GM12892 (cell line): ENCODE data around the gene KCNG4.
"Not testable (repeated sequence)": the region's sequence is repeated elsewhere in the genome, so short reads cannot be mapped to it uniquely, and the experiment has no call there.

ENCODE experiments used
- DNase-seq: peaks from one replicate; pipeline ENCODE4 v3.0.0; 2011; ENCODE audit not compliant: insufficient read length
- FAIRE-seq: peaks from 2 replicates; lab custom pipeline; 2011; peaks lifted over from hg19 to GRCh38; lab: Jason Lieb, UNC
- POLR2A ChIP-seq: IDR thresholded peaks from 2 replicates; pipeline ENCODE4 v1.6.1; 2011; ENCODE audit warnings: low read depth, low read length, control low read depth
- POLR2AphosphoS5 ChIP-seq: IDR thresholded peaks from 2 replicates; pipeline ENCODE4 v1.6.1; 2011; ENCODE audit warnings: low read depth, low read length, control low read depth
- TAF1 ChIP-seq: IDR thresholded peaks from 2 replicates; pipeline ENCODE4 v1.6.1; 2011; ENCODE audit warnings: low read depth, mild to moderate bottlenecking, control low read depth, low read length, borderline replicate concordance

The KCNG4 gene

DNA sequence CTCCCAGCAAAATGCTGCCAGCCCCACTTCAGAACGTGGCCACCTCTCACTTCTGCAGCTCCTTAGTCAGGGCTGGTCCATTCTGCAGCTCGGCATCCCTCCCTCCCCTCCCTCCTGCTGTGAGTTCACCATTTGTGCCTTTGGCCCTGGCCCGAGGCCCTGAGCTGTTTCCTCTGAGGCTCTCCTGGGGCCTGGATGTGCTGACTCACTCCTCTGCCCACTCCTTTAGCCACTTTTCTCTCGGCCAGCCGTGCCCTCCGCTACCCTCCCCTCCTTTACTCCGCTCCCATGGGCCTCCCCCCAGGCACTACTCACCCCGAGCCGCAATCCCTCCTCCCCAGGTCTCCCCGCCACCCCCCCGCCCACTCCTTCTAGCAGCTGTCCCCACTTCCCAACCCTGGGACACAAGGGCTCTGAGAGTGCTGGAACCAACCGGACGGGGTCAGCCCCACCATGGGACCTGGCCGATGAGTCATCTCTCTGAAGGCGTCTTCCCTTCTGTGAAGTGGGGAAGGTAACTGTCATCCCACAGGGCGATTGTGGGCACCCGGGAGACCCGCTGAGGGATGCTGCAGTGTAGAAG, 11.5 kb downstream of the KCNG4 start:
- TF ChIP-seq POLR2AphosphoS5 = no peak
- TF ChIP-seq TAF1 = no peak
- TF ChIP-seq POLR2A = no peak
- FAIRE-seq (no peak), DNase-seq (no peak)

DNA sequence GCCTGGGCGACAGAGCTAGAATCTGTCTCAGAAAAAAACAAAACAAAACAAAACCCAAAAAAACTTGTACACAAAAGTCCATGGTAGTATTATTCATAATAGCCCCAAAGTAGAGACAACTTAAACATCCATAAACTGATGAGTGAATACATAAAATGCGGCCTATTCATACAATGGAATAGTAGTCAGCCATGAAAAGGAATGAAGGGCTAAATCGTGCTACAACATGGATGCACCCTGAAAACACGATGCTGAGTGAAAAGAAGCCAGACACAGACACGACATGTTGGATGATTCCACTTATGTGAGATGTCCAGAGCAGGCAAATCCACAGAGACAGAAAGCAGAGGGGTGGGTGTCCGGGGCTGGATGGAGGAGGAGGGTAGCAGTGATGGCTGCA, 12.3 kb downstream of the KCNG4 start:
- no peak for TF ChIP-seq POLR2A
- no peak for TF ChIP-seq POLR2AphosphoS5
- TF ChIP-seq TAF1 = no peak
- FAIRE-seq = no peak
- no peak for DNase-seq

GRCh38 chr16:84226026-84226425, 13.8 kb downstream of the KCNG4 start:
- DNase-seq (no peak), FAIRE-seq (no peak)

GRCh38 chr16:84225571-84225970, 14.2 kb downstream of the KCNG4 start:
- FAIRE-seq (no peak), DNase-seq (no peak)
- no peak for TF ChIP-seq POLR2A
- TF ChIP-seq TAF1 = no peak
- TF ChIP-seq POLR2AphosphoS5 = no peak

More at GRCh38 chr16:84226026-84226425, 13.8 kb downstream of the KCNG4 start:
- TF ChIP-seq POLR2AphosphoS5 (no peak), TAF1 (no peak), POLR2A (no peak)

GRCh38 chr16:84225126-84225525, 14.7 kb downstream of the KCNG4 start:
- no peak for FAIRE-seq
- DNase-seq = no peak
- TF ChIP-seq POLR2A (no peak), TAF1 (no peak), POLR2AphosphoS5 (no peak)

- no peak for TF ChIP-seq POLR2A
- TF ChIP-seq TAF1 = no peak
- TF ChIP-seq POLR2AphosphoS5 = no peak
- FAIRE-seq (no peak), DNase-seq (no peak)
Observed at GRCh38 chr16:84224554-84224953, 15.3 kb downstream of the KCNG4 start.

DNA sequence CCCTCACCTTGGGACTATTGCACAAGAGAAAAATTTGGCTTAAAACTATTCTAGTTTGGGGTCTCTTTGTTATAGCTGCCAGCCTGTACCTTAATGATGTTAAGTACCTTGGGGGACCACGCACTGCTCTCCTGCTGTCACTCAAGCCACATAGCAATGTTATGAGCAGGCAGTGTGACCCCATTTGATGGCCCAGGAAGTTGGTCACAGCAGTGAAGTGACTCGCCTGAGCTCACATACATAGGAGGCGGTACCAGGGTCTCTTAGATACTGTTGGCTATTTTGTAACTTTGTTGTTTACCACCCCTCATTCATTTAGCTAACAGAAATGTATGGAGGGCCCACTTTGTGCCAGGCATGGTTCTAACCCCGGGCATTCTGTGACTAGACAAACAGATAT, 16.4 kb downstream of the KCNG4 start:
- DNase-seq (no peak), FAIRE-seq (no peak)
- no peak for TF ChIP-seq POLR2A
- no peak for TF ChIP-seq TAF1
- TF ChIP-seq POLR2AphosphoS5 = no peak

GRCh38 chr16:84220851-84221250, 19.0 kb downstream of the KCNG4 start:
- no peak for DNase-seq
- no peak for TF ChIP-seq POLR2AphosphoS5
- TF ChIP-seq TAF1 = no peak
- no peak for TF ChIP-seq POLR2A
- FAIRE-seq = no peak

GRCh38 chr16:84218956-84219355, 20.9 kb downstream of the KCNG4 start:
- TF ChIP-seq TAF1 (no peak), POLR2A (no peak), POLR2AphosphoS5 (no peak)
- FAIRE-seq = no peak

GRCh38 chr16:84218176-84218823, 21.5 kb downstream of the KCNG4 start:
- DNase-seq (no peak), FAIRE-seq (no peak)
- TF ChIP-seq POLR2AphosphoS5 = no peak
- no peak for TF ChIP-seq TAF1
- no peak for TF ChIP-seq POLR2A

More at GRCh38 chr16:84218956-84219355, 20.9 kb downstream of the KCNG4 start:
- DNase-seq = no peak

DNA sequence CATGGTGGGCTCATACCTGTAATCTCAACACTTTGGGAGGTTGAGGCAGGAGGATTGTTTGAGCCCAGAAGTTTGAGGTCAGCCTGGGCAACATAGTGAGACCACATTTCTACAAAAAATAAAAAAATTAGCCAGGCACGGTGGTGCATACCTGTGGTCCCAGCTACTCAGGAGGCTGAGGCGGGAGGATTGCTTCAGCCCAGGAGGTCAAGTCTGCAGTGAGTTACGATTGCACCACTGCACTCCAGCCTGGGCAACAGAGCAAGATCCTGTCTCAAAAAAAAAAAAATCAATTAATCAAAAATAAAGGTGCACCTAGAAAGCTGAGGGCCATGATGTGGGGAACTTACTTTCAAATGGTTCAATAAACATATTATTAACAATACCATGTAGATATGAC, 23.7 kb downstream of the KCNG4 start:
- not testable (repeated sequence) for FAIRE-seq

GRCh38 chr16:84215531-84215930, 24.3 kb downstream of the KCNG4 start:
- no peak for DNase-seq
- TF ChIP-seq TAF1 = no peak
- no peak for TF ChIP-seq POLR2A
- TF ChIP-seq POLR2AphosphoS5 = no peak
- FAIRE-seq = no peak

More for the DNA sequence above, 23.7 kb downstream of the KCNG4 start:
- not testable (repeated sequence) for DNase-seq
